ENCODE measurements around the gene CKLF.
"Not testable (repeated sequence)": the region's sequence is repeated elsewhere in the genome, so short reads cannot be mapped to it uniquely, and the experiment has no call there.

The CKLF gene

GRCh38 chr16:66594739-66595138 lies 42.4 kb downstream of the CKLF start:
- ChIA-PET CTCF (interaction anchor here (0.8 to 2.0 kb wide), 4 partner anchors 9 to 15 kb away, joined by 3 to 11 read pairs (median 5); partner anchors contain the start of gene CMTM3), POLR2A (no interaction called here)
- TF ChIP-seq, protein P1, sequence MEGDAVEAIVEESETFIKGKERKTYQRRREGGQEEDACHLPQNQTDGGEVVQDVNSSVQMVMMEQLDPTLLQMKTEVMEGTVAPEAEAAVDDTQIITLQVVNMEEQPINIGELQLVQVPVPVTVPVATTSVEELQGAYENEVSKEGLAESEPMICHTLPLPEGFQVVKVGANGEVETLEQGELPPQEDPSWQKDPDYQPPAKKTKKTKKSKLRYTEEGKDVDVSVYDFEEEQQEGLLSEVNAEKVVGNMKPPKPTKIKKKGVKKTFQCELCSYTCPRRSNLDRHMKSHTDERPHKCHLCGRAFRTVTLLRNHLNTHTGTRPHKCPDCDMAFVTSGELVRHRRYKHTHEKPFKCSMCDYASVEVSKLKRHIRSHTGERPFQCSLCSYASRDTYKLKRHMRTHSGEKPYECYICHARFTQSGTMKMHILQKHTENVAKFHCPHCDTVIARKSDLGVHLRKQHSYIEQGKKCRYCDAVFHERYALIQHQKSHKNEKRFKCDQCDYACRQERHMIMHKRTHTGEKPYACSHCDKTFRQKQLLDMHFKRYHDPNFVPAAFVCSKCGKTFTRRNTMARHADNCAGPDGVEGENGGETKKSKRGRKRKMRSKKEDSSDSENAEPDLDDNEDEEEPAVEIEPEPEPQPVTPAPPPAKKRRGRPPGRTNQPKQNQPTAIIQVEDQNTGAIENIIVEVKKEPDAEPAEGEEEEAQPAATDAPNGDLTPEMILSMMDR (IDR thresholded peaks at IDR 0.05; ENCODE audit: insufficient read depth, low read length, missing control alignments) = no peak
- no peak for DNase-seq (ENCODE audit: low read depth, low spot score)
- no peak overlapping the region for H3K4me3 ChIP-seq (ENCODE audit: low read depth, low read length)

- POLR2A ChIA-PET; H3K4me3 ChIP-seq (ENCODE audit: low read depth, low read length); DNase-seq (ENCODE audit: low read depth, low spot score): not testable (repeated sequence)
- CTCF ChIA-PET = interaction anchor here (1.5 kb wide), 1 partner anchor 12 kb away, joined by 10 read pairs; no protein-coding TSS in a partner anchor
Observed at GRCh38 chr16:66596559-66596958, 44.2 kb downstream of the CKLF start.

- TF ChIP-seq, protein P1 (IDR thresholded peaks at IDR 0.05; ENCODE audit: insufficient read depth, low read length, missing control alignments) = no peak
- no peak overlapping the region for H3K4me3 ChIP-seq (ENCODE audit: low read depth, low read length)
- no peak for DNase-seq (ENCODE audit: low read depth, low spot score)
- ChIA-PET POLR2A (no interaction called here), CTCF (interaction anchor here (1.5 kb wide), 1 partner anchor 11 kb away, joined by 10 read pairs; no protein-coding TSS in a partner anchor)
Observed at GRCh38 chr16:66596986-66597848, 44.8 kb downstream of the CKLF start.

GRCh38 chr16:66598111-66598510 lies 45.7 kb downstream of the CKLF start:
- no peak overlapping the region for H3K4me3 ChIP-seq (ENCODE audit: low read depth, low read length)
- ChIA-PET CTCF (interaction anchor here (1.5 to 2.0 kb wide), 2 partner anchors 10 to 11 kb away, joined by 10 to 12 read pairs; no protein-coding TSS in a partner anchor), POLR2A (no interaction called here)
- TF ChIP-seq, protein P1 (IDR thresholded peaks at IDR 0.05; ENCODE audit: insufficient read depth, low read length, missing control alignments) = no peak
- no peak for DNase-seq (ENCODE audit: low read depth, low spot score)

DNA sequence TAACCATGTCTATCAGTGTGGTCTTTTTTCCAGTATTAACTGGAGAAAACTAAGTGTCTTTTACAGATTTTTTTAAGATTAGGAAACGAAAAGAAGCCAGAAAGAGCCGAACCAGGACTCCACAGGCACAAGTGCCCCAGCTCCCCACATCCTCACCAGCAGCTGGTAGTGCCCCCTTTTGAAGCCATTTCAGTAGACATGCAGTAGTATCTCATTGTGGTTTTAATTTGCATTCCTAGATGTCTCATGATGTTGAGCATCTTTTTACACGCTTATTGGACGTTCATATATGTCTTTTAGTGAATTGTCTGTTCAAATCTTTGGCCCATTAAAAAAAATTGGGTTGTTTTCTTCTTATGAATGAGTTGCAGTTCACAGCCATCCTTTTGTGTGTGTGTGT lies 47.4 kb downstream of the CKLF start:
- ChIA-PET POLR2A (no interaction called here), CTCF (interaction anchor here (1.3 to 2.0 kb wide), 2 partner anchors 9 to 115 kb away, joined by 3 to 12 read pairs; no protein-coding TSS in a partner anchor)
- no peak overlapping the region for H3K4me3 ChIP-seq (ENCODE audit: low read depth, low read length)
- TF ChIP-seq, protein P1 (IDR thresholded peaks at IDR 0.05; ENCODE audit: insufficient read depth, low read length, missing control alignments) = no peak
- DNase-seq (ENCODE audit: low read depth, low spot score) = no peak

- ChIA-PET POLR2A (no interaction called here), CTCF (interaction anchor here (1.0 to 2.4 kb wide), 3 partner anchors 19 to 194 kb away, joined by 3 to 12 read pairs (median 4); no protein-coding TSS in a partner anchor)
- no peak overlapping the region for H3K4me3 ChIP-seq (ENCODE audit: low read depth, low read length)
- TF ChIP-seq, protein P1 (IDR thresholded peaks at IDR 0.05; ENCODE audit: insufficient read depth, low read length, missing control alignments) = no peak
- DNase-seq (ENCODE audit: low read depth, low spot score) = no peak
Observed at GRCh38 chr16:66600477-66600876, 48.1 kb downstream of the CKLF start.
